Loucy (cell line): ENCODE measurements around the gene DGKQ.

Source experiments
- H2AFZ ChIP-seq: fragments of 200-600 bp; sonication (generic); 2 replicates; pipeline ENCODE4 v1.6.0; 2016; ENCODE audit warnings: antibody characterized with exemption, mild to moderate bottlenecking, low read length, moderate library complexity
- H3F3A ChIP-seq: fragments of 200-600 bp; 2 replicates; pipeline ENCODE4 v1.6.0; 2016; ENCODE audit warnings: antibody characterized with exemption, low read depth, mild to moderate bottlenecking
- H3K27me3 ChIP-seq: fragments of 200-600 bp; sonication (generic); 2 replicates; pipeline ENCODE4 v1.6.1; 2014; ENCODE audit warnings: low read length, mild to moderate bottlenecking; ENCODE audit not compliant: insufficient read depth, poor library complexity, severe bottlenecking
- H3K36me3 ChIP-seq: fragments of 200-600 bp; sonication (generic); 2 replicates; pipeline ENCODE4 v1.6.1; 2016; ENCODE audit warnings: low read length; ENCODE audit not compliant: insufficient read depth
- H3K4me1 ChIP-seq: fragments of 200-600 bp; sonication (generic); 2 replicates; pipeline ENCODE4 v1.5.1; 2014; ENCODE audit warnings: low read length, mild to moderate bottlenecking; ENCODE audit not compliant: insufficient read depth, poor library complexity, severe bottlenecking
- H3K4me2 ChIP-seq: fragments of 200-600 bp; sonication (generic); 2 replicates; pipeline ENCODE4 v1.6.0; 2014; ENCODE audit warnings: antibody characterized with exemption, low read length, low read depth, mild to moderate bottlenecking; ENCODE audit not compliant: poor library complexity, severe bottlenecking
- H3K4me3 ChIP-seq: fragments of 200-600 bp; sonication (generic); 2 replicates; pipeline ENCODE4 v1.5.1; 2014; ENCODE audit warnings: low read length, mild to moderate bottlenecking, mixed read lengths; ENCODE audit not compliant: poor library complexity, severe bottlenecking
- H3K79me2 ChIP-seq: fragments of 200-600 bp; sonication (generic); 2 replicates; pipeline ENCODE4 v1.6.1; 2014; ENCODE audit warnings: low read length; ENCODE audit not compliant: insufficient read depth
- H3K9ac ChIP-seq: fragments of 200-600 bp; sonication (generic); 2 replicates; pipeline ENCODE4 v1.6.0; 2014; ENCODE audit warnings: mild to moderate bottlenecking, low read depth, low read length, moderate library complexity; ENCODE audit not compliant: poor library complexity, severe bottlenecking
- H3K9me2 ChIP-seq: fragments of 200-600 bp; sonication (generic); replicated peaks from 2 replicates; pipeline ENCODE4 v1.6.1; 2016; ENCODE audit warnings: low read depth, low read length, mixed read lengths
- H3K9me3 ChIP-seq: fragments of 200-600 bp; sonication (generic); 2 replicates; pipeline ENCODE4 v1.6.1; 2014; ENCODE audit warnings: mild to moderate bottlenecking, antibody characterized with exemption, low read length, low read depth; ENCODE audit not compliant: insufficient read depth
- H4K20me1 ChIP-seq: fragments of 200-600 bp; sonication (generic); 2 replicates; pipeline ENCODE4 v1.6.0; 2014; ENCODE audit warnings: antibody characterized with exemption, low read length, mild to moderate bottlenecking; ENCODE audit not compliant: insufficient read depth, poor library complexity, severe bottlenecking
- CTCF ChIP-seq: fragments of 200-600 bp; sonication (generic); conservative IDR thresholded peaks from 2 replicates; pipeline ENCODE4 v1.5.1; 2014; ENCODE audit warnings: mild to moderate bottlenecking, antibody characterized with exemption, low read length
- EZH2phosphoT487 ChIP-seq: fragments of 200-600 bp; IDR thresholded peaks from 2 replicates; pipeline ENCODE4 v1.6.1; 2018; ENCODE audit warnings: antibody characterized with exemption, mild to moderate bottlenecking, moderate library complexity, borderline replicate concordance

The DGKQ gene

GRCh38 chr4:991451-992296 lies 18.3 kb upstream of the DGKQ start:
- no peaks in the 10 kb centered on the region for H4K20me1 ChIP-seq
- H3K9me2 ChIP-seq: no peaks in the 10 kb centered on the region
- peaks cover 6% of the 10 kb centered on the region for H3K4me1 ChIP-seq
- no peaks in the 10 kb centered on the region for H3K9me3 ChIP-seq
- H3K4me3 ChIP-seq: no peak overlapping the region
- H3K36me3 ChIP-seq: no peaks in the 10 kb centered on the region
- no peak overlapping the region for H3K9ac ChIP-seq
- H2AFZ ChIP-seq: no peak overlapping the region
- H3K4me2 ChIP-seq: no peak overlapping the region
- TF ChIP-seq EZH2phosphoT487 (no peak), CTCF (no peak)
- no peaks in the 10 kb centered on the region for H3K79me2 ChIP-seq
- no peaks in the 10 kb centered on the region for H3K27me3 ChIP-seq
- H3F3A ChIP-seq: no peaks in the 10 kb centered on the region

GRCh38 chr4:990746-991367 lies 17.5 kb upstream of the DGKQ start:
- Histone ChIP-seq H4K20me1 (no peaks in the 10 kb centered on the region), H3F3A (no peaks in the 10 kb centered on the region), H3K9me2 (no peaks in the 10 kb centered on the region), H3K9me3 (no peaks in the 10 kb centered on the region), H2AFZ (no peak overlapping the region), H3K36me3 (no peaks in the 10 kb centered on the region), H3K79me2 (peaks cover 2% of the 10 kb centered on the region), H3K9ac (no peak overlapping the region), H3K4me3 (no peak overlapping the region), H3K4me2 (no peak overlapping the region), H3K4me1 (peaks cover 13% of the 10 kb centered on the region), H3K27me3 (no peaks in the 10 kb centered on the region)
- TF ChIP-seq EZH2phosphoT487: no peak
- no peak for TF ChIP-seq CTCF

- H3F3A ChIP-seq: no peaks in the 10 kb centered on the region
- H3K79me2 ChIP-seq: peaks cover 11% of the 10 kb centered on the region
- H2AFZ ChIP-seq: no peak overlapping the region
- peaks cover 21% of the 10 kb centered on the region for H3K4me1 ChIP-seq
- no peaks in the 10 kb centered on the region for H4K20me1 ChIP-seq
- H3K27me3 ChIP-seq: no peaks in the 10 kb centered on the region
- TF ChIP-seq EZH2phosphoT487 (no peak), CTCF (no peak)
- H3K9me3 ChIP-seq: no peaks in the 10 kb centered on the region
- no peaks in the 10 kb centered on the region for H3K36me3 ChIP-seq
- no peak overlapping the region for H3K4me3 ChIP-seq
- no peak overlapping the region for H3K4me2 ChIP-seq
- H3K9me2 ChIP-seq: no peaks in the 10 kb centered on the region
- H3K9ac ChIP-seq: no peak overlapping the region
Measured at GRCh38 chr4:989722-990471, 16.5 kb upstream of the DGKQ start.
